Natural killer cell (primary cell): ENCODE data around the gene DNMT3L. TPM values are rescaled to one million over a fixed set of nuclear protein-coding genes. Genes with fewer than 3 reads are reported as not detected.

Source experiments
- ATAC-seq, 3 donors: fragments of 150-1000 bp in 2 of 3; fragments of 200-7000 bp in 1 of 3; cut with Tn5 transposase; 1 replicate in 1 of 3; 2 replicates in 2 of 3; pipeline ENCODE4 v1.10.0; 2021; ENCODE audit warnings: mild to moderate bottlenecking in 2 of 3, moderate library complexity in 2 of 3
- DNase-seq, 2 donors: peaks; one replicate each; pipeline versions ENCODE4 v3.0.0 to v3.0.0-alpha.2; 2013 to 2021; ENCODE audit warnings: mixed read lengths in 1 of 2
- H3K27ac ChIP-seq: one replicate; pipeline ENCODE4 v1.5.1; 2013; ENCODE audit warnings: mild to moderate bottlenecking, low read length
- H3K27me3 ChIP-seq: one replicate; pipeline ENCODE4 v1.6.1; 2013; ENCODE audit warnings: low read length; ENCODE audit not compliant: control insufficient read depth, insufficient read depth
- H3K36me3 ChIP-seq: one replicate; pipeline ENCODE4 v1.6.1; 2013; ENCODE audit warnings: low read length; ENCODE audit not compliant: control insufficient read depth, insufficient read depth
- H3K4me1 ChIP-seq: one replicate; pipeline ENCODE4 v1.6.1; 2013; ENCODE audit warnings: low read length; ENCODE audit not compliant: control insufficient read depth, insufficient read depth
- H3K4me3 ChIP-seq: one replicate; pipeline ENCODE4 v1.5.1; 2013; ENCODE audit warnings: low read length
- H3K9me3 ChIP-seq: one replicate; pipeline ENCODE4 v1.6.1; 2013; ENCODE audit warnings: low read length; ENCODE audit not compliant: control insufficient read depth, insufficient read depth
- H3K27ac Mint-ChIP-seq, 2 donors: one replicate each; pipeline ENCODE4 v1.8.0; 2022; ENCODE audit warnings: mild to moderate bottlenecking in 2 of 2, mixed read lengths in 2 of 2, moderate library complexity in 1 of 2
- H3K27me3 Mint-ChIP-seq, 2 donors: one replicate each; pipeline ENCODE4 v1.8.0; 2022; ENCODE audit warnings: low read depth in 2 of 2, mixed read lengths in 2 of 2
- H3K36me3 Mint-ChIP-seq: one replicate; pipeline ENCODE4 v1.8.0; 2022; ENCODE audit warnings: mixed read lengths
- H3K4me1 Mint-ChIP-seq, 2 donors: one replicate each; pipeline ENCODE4 v1.8.0; 2022; ENCODE audit warnings: mixed read lengths in 2 of 2
- H3K4me3 Mint-ChIP-seq: one replicate; pipeline ENCODE4 v1.8.0; 2022; ENCODE audit warnings: mild to moderate bottlenecking, moderate library complexity, mixed read lengths
- H3K9me3 Mint-ChIP-seq, 2 donors: one replicate each; pipeline ENCODE4 v1.8.0; 2022; ENCODE audit warnings: mixed read lengths in 2 of 2
- WGBS: methylation state at CpG from one replicate; pipeline ENCODE4 v1.1.7; 2013; ENCODE audit warnings: missing lambda C conversion rate; ENCODE audit not compliant: insufficient coverage; 5-methylcytosine and 5-hydroxymethylcytosine counted together
- intact Hi-C: fragments of 100-400 bp; cut with micrococcal nuclease; formaldehyde crosslinking; loops from one replicate; pipeline ENCODE4 v1.14.2; 2022
- total RNA-seq, 4 donors: library from RNA; stranded (reverse); fragments of 120-200 nt in 1 of 4; gene quantifications; one replicate each; pipeline versions ENCODE4 v1.2.3 to v1.2.4, GENCODE V29; 2013 to 2022
- TF ChIP-seq, protein P1 (sequence below): fragments of 200-600 bp; IDR thresholded peaks from one replicate; pipeline ENCODE4 v1.8.0; 2022; ENCODE audit warnings: antibody characterized with exemption

DNMT3L gene
- total RNA-seq, 3 donors from 2014 or later (not counting 1 experiment from before 2014, with no cell fraction given): not detected

DNA sequence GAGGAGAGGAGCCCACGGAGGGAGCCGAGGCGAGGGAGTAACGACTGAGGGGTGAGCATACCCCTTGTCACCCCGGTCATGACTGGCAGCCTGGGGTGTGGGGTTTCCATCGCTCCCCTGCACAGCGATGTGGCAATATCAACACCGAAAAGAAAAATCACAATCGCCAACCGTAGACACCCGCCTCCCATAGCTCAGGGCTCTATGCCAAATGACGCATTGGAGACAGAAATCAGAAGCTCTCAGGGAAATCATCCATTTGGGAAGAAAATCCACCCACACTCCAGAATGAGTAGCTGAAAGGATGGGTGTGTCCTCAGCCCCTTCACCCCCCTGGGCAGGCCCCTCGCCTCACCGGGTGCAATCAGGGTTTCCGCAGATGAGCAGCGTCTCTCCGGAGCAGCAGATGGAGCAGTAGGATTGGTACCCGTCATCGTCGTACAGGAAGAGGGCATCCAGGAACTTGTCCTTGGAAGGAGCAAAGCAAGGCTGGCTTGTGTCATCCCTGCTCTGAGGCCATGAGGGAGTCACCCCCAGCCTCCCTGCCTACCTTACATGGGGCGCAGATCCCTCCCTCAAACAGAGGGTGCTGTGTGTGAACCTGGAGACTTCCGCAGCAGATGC is 2.5 kb downstream of the DNMT3L start:
- no peak overlapping the region for H3K4me3 ChIP-seq
- H3K36me3 ChIP-seq: no peaks in the 10 kb centered on the region
- Mint-ChIP-seq H3K4me1 (no peaks in the 10 kb centered on the region), H3K27ac (no peak overlapping the region), H3K4me3 (no peak overlapping the region), H3K9me3 (no peaks in the 10 kb centered on the region), H3K27me3 (peaks cover 0 to 11% of the 10 kb centered on the region in 2 donors), H3K36me3 (no peaks in the 10 kb centered on the region)
- DNase-seq (no peak), ATAC-seq (no peak)
- no peak overlapping the region for H3K27ac ChIP-seq
- TF ChIP-seq, protein P1, sequence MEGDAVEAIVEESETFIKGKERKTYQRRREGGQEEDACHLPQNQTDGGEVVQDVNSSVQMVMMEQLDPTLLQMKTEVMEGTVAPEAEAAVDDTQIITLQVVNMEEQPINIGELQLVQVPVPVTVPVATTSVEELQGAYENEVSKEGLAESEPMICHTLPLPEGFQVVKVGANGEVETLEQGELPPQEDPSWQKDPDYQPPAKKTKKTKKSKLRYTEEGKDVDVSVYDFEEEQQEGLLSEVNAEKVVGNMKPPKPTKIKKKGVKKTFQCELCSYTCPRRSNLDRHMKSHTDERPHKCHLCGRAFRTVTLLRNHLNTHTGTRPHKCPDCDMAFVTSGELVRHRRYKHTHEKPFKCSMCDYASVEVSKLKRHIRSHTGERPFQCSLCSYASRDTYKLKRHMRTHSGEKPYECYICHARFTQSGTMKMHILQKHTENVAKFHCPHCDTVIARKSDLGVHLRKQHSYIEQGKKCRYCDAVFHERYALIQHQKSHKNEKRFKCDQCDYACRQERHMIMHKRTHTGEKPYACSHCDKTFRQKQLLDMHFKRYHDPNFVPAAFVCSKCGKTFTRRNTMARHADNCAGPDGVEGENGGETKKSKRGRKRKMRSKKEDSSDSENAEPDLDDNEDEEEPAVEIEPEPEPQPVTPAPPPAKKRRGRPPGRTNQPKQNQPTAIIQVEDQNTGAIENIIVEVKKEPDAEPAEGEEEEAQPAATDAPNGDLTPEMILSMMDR: no peak
- no peaks in the 10 kb centered on the region for H3K4me1 ChIP-seq
- H3K27me3 ChIP-seq: no peaks in the 10 kb centered on the region
- WGBS: 92% methylated on average over 22 of the region's 22 CpGs
- H3K9me3 ChIP-seq: no peaks in the 10 kb centered on the region
- intact Hi-C loops: no loop called here

GRCh38 chr21:44258056-44258725 is 3.5 kb downstream of the DNMT3L start:
- Histone ChIP-seq H3K4me3 (no peak overlapping the region), H3K36me3 (no peaks in the 10 kb centered on the region), H3K27ac (no peak overlapping the region), H3K4me1 (no peaks in the 10 kb centered on the region), H3K27me3 (no peaks in the 10 kb centered on the region), H3K9me3 (no peaks in the 10 kb centered on the region)
- TF ChIP-seq, protein P1: no peak
- no peaks in the 10 kb centered on the region for H3K4me1 Mint-ChIP-seq
- no peaks in the 10 kb centered on the region for H3K9me3 Mint-ChIP-seq
- 91% methylated on average over 34 of the region's 34 CpGs for WGBS
- H3K27ac Mint-ChIP-seq: no peak overlapping the region
- intact Hi-C loops: no loop called here
- no peak overlapping the region for H3K4me3 Mint-ChIP-seq
- ATAC-seq (no peak), DNase-seq (no peak)
- peaks cover 0 to 11% of the 10 kb centered on the region in 2 donors for H3K27me3 Mint-ChIP-seq
- no peaks in the 10 kb centered on the region for H3K36me3 Mint-ChIP-seq

DNA sequence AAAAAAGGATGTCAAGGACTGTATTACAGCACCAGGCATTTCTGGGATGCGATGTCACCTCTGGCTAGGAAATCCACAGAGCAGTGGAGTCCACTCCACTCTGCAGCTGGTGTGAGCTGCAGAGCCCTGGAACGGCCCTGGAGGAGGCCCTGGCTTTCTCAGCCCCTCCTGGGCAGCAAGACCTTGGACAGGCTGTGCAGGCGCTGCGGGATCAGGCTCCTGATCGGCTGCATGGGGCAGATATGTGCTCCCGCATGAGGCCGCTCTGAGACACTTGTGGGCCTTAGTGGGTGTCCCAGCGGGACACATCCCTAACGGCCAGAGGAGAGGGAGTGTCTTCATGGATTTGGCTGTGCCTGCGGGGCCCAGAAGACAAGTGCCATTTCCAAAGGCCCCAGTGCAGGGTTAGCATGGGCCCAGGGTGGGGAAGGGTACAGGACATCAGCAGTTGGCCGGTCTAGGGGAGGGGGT is 6.2 kb downstream of the DNMT3L start:
- H3K27me3 Mint-ChIP-seq: peaks cover 0 to 11% of the 10 kb centered on the region in 2 donors
- no peaks in the 10 kb centered on the region for H3K4me1 ChIP-seq
- H3K27me3 ChIP-seq: no peaks in the 10 kb centered on the region
- no peak for ATAC-seq
- TF ChIP-seq, protein P1: no peak
- 91% methylated on average over 11 of the region's 11 CpGs for WGBS
- DNase-seq: no peak
- H3K4me1 Mint-ChIP-seq: no peaks in the 10 kb centered on the region
- intact Hi-C loops: no loop called here
- no peak overlapping the region for H3K4me3 Mint-ChIP-seq
- H3K36me3 Mint-ChIP-seq: no peaks in the 10 kb centered on the region
- no peaks in the 10 kb centered on the region for H3K9me3 Mint-ChIP-seq
- H3K36me3 ChIP-seq: no peaks in the 10 kb centered on the region
- no peak overlapping the region for H3K27ac Mint-ChIP-seq
- no peak overlapping the region for H3K27ac ChIP-seq
- no peaks in the 10 kb centered on the region for H3K9me3 ChIP-seq
- H3K4me3 ChIP-seq: no peak overlapping the region
